Measurements from ENCODE around the gene GALNT8.
"Not testable (repeated sequence)": the region's sequence is repeated elsewhere in the genome, so short reads cannot be mapped to it uniquely, and the experiment has no call there.

GALNT8 gene

GRCh38 chr12:4714879-4715278, 5.3 kb upstream of the GALNT8 start:
- TF ChIP-seq TAF1 (IDR thresholded peaks at IDR 0.05; ENCODE audit: borderline replicate concordance, low read depth, low read length) (no peak), POLR2A (IDR thresholded peaks at IDR 0.05; ENCODE audit: low read depth, low read length) (no peak), POLR2AphosphoS5 (IDR thresholded peaks at IDR 0.05; ENCODE audit: low read depth, low read length) (no peak)
- FAIRE-seq: no peak
- no peak for DNase-seq (ENCODE audit: insufficient read length)

GRCh38 chr12:4717806-4718205, 2.4 kb upstream of the GALNT8 start:
- DNase-seq (ENCODE audit: insufficient read length): no peak
- TF ChIP-seq TAF1 (IDR thresholded peaks at IDR 0.05; ENCODE audit: borderline replicate concordance, low read depth, low read length): no peak
- no peak for TF ChIP-seq POLR2AphosphoS5 (IDR thresholded peaks at IDR 0.05; ENCODE audit: low read depth, low read length)
- TF ChIP-seq POLR2A (IDR thresholded peaks at IDR 0.05; ENCODE audit: low read depth, low read length): no peak
- no peak for FAIRE-seq

- TF ChIP-seq POLR2A (IDR thresholded peaks at IDR 0.05; ENCODE audit: low read depth, low read length) (no peak), TAF1 (IDR thresholded peaks at IDR 0.05; ENCODE audit: borderline replicate concordance, low read depth, low read length) (no peak), POLR2AphosphoS5 (IDR thresholded peaks at IDR 0.05; ENCODE audit: low read depth, low read length) (no peak)
- no peak for FAIRE-seq
- no peak for DNase-seq (ENCODE audit: insufficient read length)
Observed at GRCh38 chr12:4720637-4720995, 416 bp downstream of the GALNT8 start.

- not testable (repeated sequence) for DNase-seq (ENCODE audit: insufficient read length); FAIRE-seq
Observed at GRCh38 chr12:4721587-4721986, 1.4 kb downstream of the GALNT8 start.

GRCh38 chr12:4723226-4723625, 3.0 kb downstream of the GALNT8 start:
- no peak for TF ChIP-seq POLR2A (IDR thresholded peaks at IDR 0.05; ENCODE audit: low read depth, low read length)
- no peak for TF ChIP-seq POLR2AphosphoS5 (IDR thresholded peaks at IDR 0.05; ENCODE audit: low read depth, low read length)
- no peak for TF ChIP-seq TAF1 (IDR thresholded peaks at IDR 0.05; ENCODE audit: borderline replicate concordance, low read depth, low read length)
- DNase-seq (ENCODE audit: insufficient read length) (no peak), FAIRE-seq (no peak)

- FAIRE-seq (no peak), DNase-seq (ENCODE audit: insufficient read length) (no peak)
- TF ChIP-seq TAF1 (IDR thresholded peaks at IDR 0.05; ENCODE audit: borderline replicate concordance, low read depth, low read length): no peak
Observed at GRCh38 chr12:4725057-4725456, 4.9 kb downstream of the GALNT8 start.

GRCh38 chr12:4734625-4735340, 14.6 kb downstream of the GALNT8 start:
- DNase-seq (ENCODE audit: insufficient read length) (no peak), FAIRE-seq (no peak)
- TF ChIP-seq TAF1 (IDR thresholded peaks at IDR 0.05; ENCODE audit: borderline replicate concordance, low read depth, low read length) (no peak), POLR2AphosphoS5 (IDR thresholded peaks at IDR 0.05; ENCODE audit: low read depth, low read length) (no peak), POLR2A (IDR thresholded peaks at IDR 0.05; ENCODE audit: low read depth, low read length) (no peak)

GRCh38 chr12:4736091-4736490, 15.9 kb downstream of the GALNT8 start:
- FAIRE-seq (no peak), DNase-seq (ENCODE audit: insufficient read length) (no peak)
- TF ChIP-seq POLR2AphosphoS5 (IDR thresholded peaks at IDR 0.05; ENCODE audit: low read depth, low read length): no peak
- TF ChIP-seq TAF1 (IDR thresholded peaks at IDR 0.05; ENCODE audit: borderline replicate concordance, low read depth, low read length): no peak
- TF ChIP-seq POLR2A (IDR thresholded peaks at IDR 0.05; ENCODE audit: low read depth, low read length): no peak

GRCh38 chr12:4738541-4738940, 18.3 kb downstream of the GALNT8 start:
- no peak for DNase-seq (ENCODE audit: insufficient read length)
- no peak for FAIRE-seq
- no peak for TF ChIP-seq POLR2AphosphoS5 (IDR thresholded peaks at IDR 0.05; ENCODE audit: low read depth, low read length)

GRCh38 chr12:4742416-4742970, 22.3 kb downstream of the GALNT8 start:
- TF ChIP-seq TAF1 (IDR thresholded peaks at IDR 0.05; ENCODE audit: borderline replicate concordance, low read depth, low read length): no peak
- FAIRE-seq (no peak), DNase-seq (ENCODE audit: insufficient read length) (no peak)

- FAIRE-seq (no peak), DNase-seq (ENCODE audit: insufficient read length) (no peak)
- TF ChIP-seq POLR2AphosphoS5 (IDR thresholded peaks at IDR 0.05; ENCODE audit: low read depth, low read length): no peak
- TF ChIP-seq POLR2A (IDR thresholded peaks at IDR 0.05; ENCODE audit: low read depth, low read length): no peak
- TF ChIP-seq TAF1 (IDR thresholded peaks at IDR 0.05; ENCODE audit: borderline replicate concordance, low read depth, low read length): no peak
Observed at GRCh38 chr12:4743046-4743445, 22.8 kb downstream of the GALNT8 start.

GRCh38 chr12:4744709-4745108, 24.5 kb downstream of the GALNT8 start:
- no peak for DNase-seq (ENCODE audit: insufficient read length)
- no peak for TF ChIP-seq TAF1 (IDR thresholded peaks at IDR 0.05; ENCODE audit: borderline replicate concordance, low read depth, low read length)
- no peak for TF ChIP-seq POLR2A (IDR thresholded peaks at IDR 0.05; ENCODE audit: low read depth, low read length)
- TF ChIP-seq POLR2AphosphoS5 (IDR thresholded peaks at IDR 0.05; ENCODE audit: low read depth, low read length): no peak
- FAIRE-seq: no peak

- no peak for DNase-seq (ENCODE audit: insufficient read length)
- no peak for TF ChIP-seq POLR2A (IDR thresholded peaks at IDR 0.05; ENCODE audit: low read depth, low read length)
- TF ChIP-seq TAF1 (IDR thresholded peaks at IDR 0.05; ENCODE audit: borderline replicate concordance, low read depth, low read length): no peak
- TF ChIP-seq POLR2AphosphoS5 (IDR thresholded peaks at IDR 0.05; ENCODE audit: low read depth, low read length): no peak
- no peak for FAIRE-seq
Observed at GRCh38 chr12:4745249-4745648, 25.0 kb downstream of the GALNT8 start.

- not testable (repeated sequence) for DNase-seq (ENCODE audit: insufficient read length); FAIRE-seq
Observed at GRCh38 chr12:4751654-4752053, 31.5 kb downstream of the GALNT8 start.

Measured in GM12892 (cell line).